ENCODE data around the gene TMEM156.

The TMEM156 gene

GRCh38 chr4:39062770-39063097 is 30.5 kb upstream of the TMEM156 start:
- H3K4me3 ChIP-seq (ENCODE audit: low read depth, low read length), result no peak overlapping the region
- TF ChIP-seq, protein P1, sequence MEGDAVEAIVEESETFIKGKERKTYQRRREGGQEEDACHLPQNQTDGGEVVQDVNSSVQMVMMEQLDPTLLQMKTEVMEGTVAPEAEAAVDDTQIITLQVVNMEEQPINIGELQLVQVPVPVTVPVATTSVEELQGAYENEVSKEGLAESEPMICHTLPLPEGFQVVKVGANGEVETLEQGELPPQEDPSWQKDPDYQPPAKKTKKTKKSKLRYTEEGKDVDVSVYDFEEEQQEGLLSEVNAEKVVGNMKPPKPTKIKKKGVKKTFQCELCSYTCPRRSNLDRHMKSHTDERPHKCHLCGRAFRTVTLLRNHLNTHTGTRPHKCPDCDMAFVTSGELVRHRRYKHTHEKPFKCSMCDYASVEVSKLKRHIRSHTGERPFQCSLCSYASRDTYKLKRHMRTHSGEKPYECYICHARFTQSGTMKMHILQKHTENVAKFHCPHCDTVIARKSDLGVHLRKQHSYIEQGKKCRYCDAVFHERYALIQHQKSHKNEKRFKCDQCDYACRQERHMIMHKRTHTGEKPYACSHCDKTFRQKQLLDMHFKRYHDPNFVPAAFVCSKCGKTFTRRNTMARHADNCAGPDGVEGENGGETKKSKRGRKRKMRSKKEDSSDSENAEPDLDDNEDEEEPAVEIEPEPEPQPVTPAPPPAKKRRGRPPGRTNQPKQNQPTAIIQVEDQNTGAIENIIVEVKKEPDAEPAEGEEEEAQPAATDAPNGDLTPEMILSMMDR (IDR thresholded peaks at IDR 0.05; ENCODE audit: low read depth, low read length), result no peak

GRCh38 chr4:39062094-39062769 is 30.0 kb upstream of the TMEM156 start, which contains the start of gene KLHL5:
TSS of gene KLHL5 (plus strand) at chr4:39062232. CDS start at chr4:39062653, 421 bp downstream.
- TF ChIP-seq, protein P1 (IDR thresholded peaks at IDR 0.05; ENCODE audit: low read depth, low read length), result no peak
- no peak within 1 kb of the TSS for H3K4me3 ChIP-seq (ENCODE audit: low read depth, low read length)

DNA sequence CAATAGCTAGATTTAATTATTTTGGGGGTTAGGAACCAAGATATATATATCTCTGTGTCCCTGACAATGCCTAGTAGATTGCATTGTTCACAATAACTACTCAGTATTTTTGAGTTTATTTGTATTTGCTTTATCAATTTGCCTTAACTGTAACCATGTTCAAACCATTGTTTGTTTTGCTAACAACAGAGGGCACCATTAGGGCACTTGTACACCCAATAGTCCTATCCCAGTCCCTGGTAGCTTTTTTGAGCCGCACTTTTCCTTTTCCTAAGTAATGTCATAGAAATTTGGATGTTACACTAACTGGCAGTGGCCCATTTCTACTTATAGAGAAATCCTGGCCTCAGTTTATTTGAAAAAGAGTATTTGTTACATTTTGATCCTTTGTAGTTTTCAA is 29.2 kb upstream of the TMEM156 start:
- TF ChIP-seq, protein P1 (IDR thresholded peaks at IDR 0.05; ENCODE audit: low read depth, low read length), result no peak
- H3K4me3 ChIP-seq (ENCODE audit: low read depth, low read length), result no peak overlapping the region

GRCh38 chr4:39056023-39056422 is 23.8 kb upstream of the TMEM156 start:
- TF ChIP-seq, protein P1 (IDR thresholded peaks at IDR 0.05; ENCODE audit: low read depth, low read length), result no peak

DNA sequence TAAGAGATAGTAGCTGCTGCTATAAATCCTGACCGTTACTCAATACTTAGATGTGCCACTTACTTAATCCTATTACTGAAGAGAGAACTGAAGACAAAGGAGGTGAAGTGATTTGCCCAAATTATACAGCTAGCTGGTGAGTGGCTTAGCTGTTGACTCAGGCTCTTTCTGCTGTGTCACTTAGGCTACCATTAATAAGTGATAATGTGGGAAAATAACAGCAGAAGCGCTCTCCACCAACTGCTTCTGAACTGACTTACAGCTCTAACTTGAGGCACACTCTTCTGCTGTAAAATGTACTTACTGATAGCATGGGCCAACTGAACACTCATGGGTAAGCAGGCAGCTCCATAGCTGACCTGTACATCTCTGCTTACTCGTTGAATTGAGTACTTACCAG is 22.3 kb upstream of the TMEM156 start:
- TF ChIP-seq, protein P1 (IDR thresholded peaks at IDR 0.05; ENCODE audit: low read depth, low read length), result no peak
- no peak overlapping the region for H3K4me3 ChIP-seq (ENCODE audit: low read depth, low read length)

More at GRCh38 chr4:39056023-39056422, 23.8 kb upstream of the TMEM156 start:
- H3K4me3 ChIP-seq (ENCODE audit: low read depth, low read length), result no peak overlapping the region

GRCh38 chr4:39053983-39054382 is 21.8 kb upstream of the TMEM156 start:
- TF ChIP-seq, protein P1 (IDR thresholded peaks at IDR 0.05; ENCODE audit: low read depth, low read length), result no peak
- no peak overlapping the region for H3K4me3 ChIP-seq (ENCODE audit: low read depth, low read length)

DNA sequence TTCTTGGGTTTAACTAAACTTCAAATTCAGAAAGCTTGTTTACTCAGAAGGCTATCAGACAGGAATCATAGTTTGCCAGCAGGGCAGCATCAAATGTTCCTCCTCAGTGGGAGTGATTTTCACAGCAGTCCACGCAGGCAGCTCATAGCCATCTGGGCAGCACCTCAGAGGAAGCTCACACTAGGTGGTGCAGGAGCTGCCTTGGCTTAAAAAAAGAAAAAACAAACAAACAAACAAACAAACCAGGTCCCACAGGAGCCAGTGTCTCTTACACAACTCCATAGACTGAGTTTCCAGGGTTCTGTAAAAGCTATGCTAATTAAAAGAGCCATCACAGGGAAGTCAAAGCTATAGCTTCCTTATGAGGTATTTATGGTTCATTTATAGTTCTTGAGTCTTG is 19.3 kb upstream of the TMEM156 start:
- no peak overlapping the region for H3K4me3 ChIP-seq (ENCODE audit: low read depth, low read length)
- TF ChIP-seq, protein P1 (IDR thresholded peaks at IDR 0.05; ENCODE audit: low read depth, low read length), result no peak

Measured in WI38 (cell line).